ENCODE results near the gene ABCB8. TPM values are rescaled to one million over a fixed set of nuclear protein-coding genes. Genes with fewer than 3 reads are reported as not detected.
A peak's percentile ranks its signal among the peaks of the same experiment; 100 is the strongest.

ABCB8 gene
- total and polyA plus RNA-seq, 2 of the 8 experiments (the other 6 are each of a cell fraction or from before 2014, with no cell fraction given), result 17.7 to 27.0 TPM

DNA sequence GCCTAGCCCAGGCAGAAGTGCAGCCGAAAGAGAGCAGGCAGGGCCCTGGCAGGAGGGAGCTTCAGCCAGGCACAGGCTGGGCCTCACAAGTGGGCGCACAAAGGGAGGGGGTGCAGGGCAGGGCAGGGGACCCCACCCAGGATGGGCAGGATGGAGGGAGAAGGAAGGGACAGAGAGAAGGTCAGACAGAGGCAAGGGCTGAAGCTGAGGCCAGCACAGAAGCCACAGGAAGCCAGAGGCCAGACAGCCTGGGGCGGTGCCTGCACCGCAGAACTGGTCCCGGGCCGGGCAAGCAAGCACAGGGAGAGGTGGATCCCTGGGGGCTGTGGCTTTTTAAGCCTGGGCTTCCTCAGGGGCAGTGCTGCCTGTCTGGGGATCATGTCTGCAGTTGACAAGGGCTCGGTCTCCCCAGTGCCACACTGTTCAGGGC lies 20.8 kb upstream of the ABCB8 start:
- no peak overlapping the region for H2AFZ ChIP-seq (ENCODE audit: low read length)
- TF ChIP-seq RBBP5 (IDR thresholded peaks at IDR 0.05; ENCODE audit: borderline replicate concordance, low read depth, low read length) (no peak), SUZ12 (IDR thresholded peaks at IDR 0.05; ENCODE audit: low read length) (no peak), TBP (IDR thresholded peaks at IDR 0.05; ENCODE audit: low read depth, low read length) (no peak), RFX5 (IDR thresholded peaks at IDR 0.05; ENCODE audit: borderline replicate concordance, low read depth, low read length) (no peak), PHF8 (conservative IDR thresholded peaks at IDR 0.05; ENCODE audit: low read depth, low read length) (no peak)
- TF ChIP-seq, protein P1, sequence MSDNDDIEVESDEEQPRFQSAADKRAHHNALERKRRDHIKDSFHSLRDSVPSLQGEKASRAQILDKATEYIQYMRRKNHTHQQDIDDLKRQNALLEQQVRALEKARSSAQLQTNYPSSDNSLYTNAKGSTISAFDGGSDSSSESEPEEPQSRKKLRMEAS (IDR thresholded peaks at IDR 0.05), result no peak
- FAIRE-seq, result no peak
- peak overlapping the region; percentile 51 for H4K91ac ChIP-seq (replicated peaks; ENCODE audit: insufficient read length, low read length)
- no peaks in the 10 kb centered on the region; the same call in 1 of the 2 replicates for H3K23me2 ChIP-seq (ENCODE audit: low read depth, low read length)
- ChIA-PET POLR2A (ENCODE audit: partially characterized antibody) (interaction anchor here (1.1 to 1.7 kb wide), 4 partner anchors 10 to 19 kb away, joined by 3 to 7 read pairs (median 4); no protein-coding TSS in a partner anchor), CTCF (ENCODE audit: partially characterized antibody) (interaction anchor here (0.6 to 11.5 kb wide), 20 partner anchors 9 to 303 kb away, joined by 3 to 142 read pairs (median 12); partner anchors contain the start of genes ATG9B, CDK5, NOS3 and SLC4A2)
- H2BK15ac ChIP-seq (ENCODE audit: low read length), result no peak overlapping the region
- peak overlapping the region; percentile 15; the same call in 1 of the 2 replicates for H4K8ac ChIP-seq (ENCODE audit: extremely low read depth, insufficient read depth, low read length)
- H4K20me1 ChIP-seq (replicated peaks in 1 of 2; ENCODE audit: control insufficient read depth in 1 of 2, insufficient read depth in 2 of 2, low read length in 2 of 2), result no peaks in the 10 kb centered on the region
- H2BK20ac ChIP-seq (ENCODE audit: low read length), result no peak overlapping the region; the same call in 1 of the 2 replicates
- peaks cover 0 to 3% (median 0%) of the 10 kb centered on the region in 4 experiments; a peak in 1 of 7 replicates for H3K27me3 ChIP-seq (replicated peaks in 1 of 4; ENCODE audit: control insufficient read depth in 3 of 4, extremely low read depth in 1 of 4, insufficient read depth in 3 of 4, low read length in 3 of 4)
- no peak overlapping the region for H3K27ac ChIP-seq (ENCODE audit: low read depth, low read length)
- H2AK5ac ChIP-seq (ENCODE audit: low read depth, low read length), result peak overlapping the region; percentile 46; the same call in 1 of the 2 replicates
- no peaks in the 10 kb centered on the region for H3K36me3 ChIP-seq (ENCODE audit: control insufficient read depth in 2 of 4, insufficient read depth in 4 of 4, low read length in 3 of 4)
- H4K5ac ChIP-seq (ENCODE audit: insufficient read length, low read depth, low read length), result no peak overlapping the region
- H3K4me3 ChIP-seq (ENCODE audit: extremely low read depth in 1 of 4, insufficient read depth in 2 of 4, low read depth in 3 of 4, low read length in 4 of 4), result no peak overlapping the region
- no peak overlapping the region for H3K9ac ChIP-seq (replicated peaks in 1 of 4; ENCODE audit: extremely low read depth in 1 of 4, low read depth in 3 of 4, low read length in 3 of 4)
- no peak overlapping the region for H2BK120ac ChIP-seq (replicated peaks; ENCODE audit: low read depth, low read length)
- no peak for DNase-seq (ENCODE audit: low read depth in 1 of 2, low spot score in 2 of 2)
- peak overlapping the region; percentile 35 for H2BK5ac ChIP-seq (ENCODE audit: low read depth, low read length)
- H3K4me1 ChIP-seq (replicated peaks in 1 of 4; ENCODE audit: control insufficient read depth in 3 of 4, insufficient read depth in 4 of 4, low read length in 3 of 4), result peaks cover 0 to 23% (median 20%) of the 10 kb centered on the region in 4 experiments; a peak in 6 of 7 replicates
- H3K14ac ChIP-seq (ENCODE audit: insufficient read length), result no peak overlapping the region
- H3K79me1 ChIP-seq (ENCODE audit: low read depth, low read length), result no peaks in the 10 kb centered on the region
- no peak overlapping the region for H3K56ac ChIP-seq (replicated peaks; ENCODE audit: insufficient read length, low read depth, low read length)
- H3K18ac ChIP-seq (ENCODE audit: extremely low read depth, low read length), result no peak overlapping the region; the same call in 1 of the 2 replicates
- no peak overlapping the region for H3K4me2 ChIP-seq (ENCODE audit: insufficient read depth in 1 of 2, low read depth in 2 of 2, low read length in 2 of 2)
- no peaks in the 10 kb centered on the region for H3K79me2 ChIP-seq (ENCODE audit: control insufficient read depth in 1 of 2, insufficient read depth in 2 of 2, low read length in 2 of 2)
- no peaks in the 10 kb centered on the region for H3K9me3 ChIP-seq (ENCODE audit: insufficient read depth in 2 of 2, low read depth in 1 of 2, low read length in 1 of 2)
- no peak overlapping the region for H3K4ac ChIP-seq (replicated peaks; ENCODE audit: insufficient read length, low read depth, low read length)
- H3K23ac ChIP-seq (ENCODE audit: insufficient read length), result no peak overlapping the region
- WGBS, 2 experiments (ENCODE audit: extremely low coverage in 1 of 2, insufficient coverage in 1 of 2, insufficient read length in 1 of 2, insufficient replicate concordance in 2 of 2, low coverage in 1 of 2, low lambda C conversion rate in 2 of 2, missing lambda C conversion rate in 1 of 2), result 81% methylated on average over 6 of the region's 7 CpGs; no CpG with 5 or more reads in 1 of the 2 experiments
- peak overlapping the region; percentile 87; the same call in 1 of the 2 replicates for H2BK12ac ChIP-seq (ENCODE audit: low read depth, low read length)
